Mammary epithelial cell (primary cell): ENCODE measurements around the gene ACOT13.

Experiments used
- EZH2 ChIP-seq: IDR thresholded peaks from 2 replicates; pipeline ENCODE4 v1.6.1; 2012; ENCODE audit warnings: low read length, inconsistent platforms, borderline replicate concordance
- TF ChIP-seq, protein P1 (sequence below), 2 donors: IDR thresholded peaks in 1 of 2; conservative IDR thresholded peaks in 1 of 2; 2 replicates each; pipeline ENCODE4 v1.5.1; 2011 to 2012; ENCODE audit warnings: inconsistent platforms in 2 of 2, low read length in 2 of 2, mild to moderate bottlenecking in 2 of 2, control low read depth in 1 of 2, low read depth in 1 of 2; ENCODE audit not compliant: insufficient read depth in 1 of 2; ENCODE audit errors: extremely low read depth in 1 of 2

DNA sequence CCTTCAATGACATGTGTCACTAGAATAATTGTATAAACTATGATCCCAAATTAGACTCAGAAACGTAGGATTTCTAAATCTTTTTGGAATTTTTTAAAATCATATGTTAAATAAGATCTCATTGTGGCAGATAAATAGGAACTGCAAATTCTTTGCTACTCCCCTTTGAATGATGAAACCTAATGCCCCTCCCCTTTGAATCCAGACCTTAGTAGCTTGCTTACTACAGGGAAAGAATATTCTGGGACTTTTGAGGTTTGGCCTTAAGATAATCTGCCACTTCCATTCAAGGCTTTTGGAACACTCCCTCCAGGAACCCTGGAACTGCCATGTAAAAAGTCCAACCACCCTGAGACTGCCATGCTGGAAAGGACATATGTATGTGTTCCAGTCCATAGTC, 7.3 kb upstream of the ACOT13 start:
- TF ChIP-seq, protein P1, sequence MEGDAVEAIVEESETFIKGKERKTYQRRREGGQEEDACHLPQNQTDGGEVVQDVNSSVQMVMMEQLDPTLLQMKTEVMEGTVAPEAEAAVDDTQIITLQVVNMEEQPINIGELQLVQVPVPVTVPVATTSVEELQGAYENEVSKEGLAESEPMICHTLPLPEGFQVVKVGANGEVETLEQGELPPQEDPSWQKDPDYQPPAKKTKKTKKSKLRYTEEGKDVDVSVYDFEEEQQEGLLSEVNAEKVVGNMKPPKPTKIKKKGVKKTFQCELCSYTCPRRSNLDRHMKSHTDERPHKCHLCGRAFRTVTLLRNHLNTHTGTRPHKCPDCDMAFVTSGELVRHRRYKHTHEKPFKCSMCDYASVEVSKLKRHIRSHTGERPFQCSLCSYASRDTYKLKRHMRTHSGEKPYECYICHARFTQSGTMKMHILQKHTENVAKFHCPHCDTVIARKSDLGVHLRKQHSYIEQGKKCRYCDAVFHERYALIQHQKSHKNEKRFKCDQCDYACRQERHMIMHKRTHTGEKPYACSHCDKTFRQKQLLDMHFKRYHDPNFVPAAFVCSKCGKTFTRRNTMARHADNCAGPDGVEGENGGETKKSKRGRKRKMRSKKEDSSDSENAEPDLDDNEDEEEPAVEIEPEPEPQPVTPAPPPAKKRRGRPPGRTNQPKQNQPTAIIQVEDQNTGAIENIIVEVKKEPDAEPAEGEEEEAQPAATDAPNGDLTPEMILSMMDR (conservative IDR thresholded peaks at IDR 0.05 in 1 of 2, IDR thresholded peaks at IDR 0.05 in 1 of 2; ENCODE audit: extremely low read depth in 1 of 2, insufficient read depth in 1 of 2, low read depth in 1 of 2, low read length in 2 of 2), result no peak
- no peak for TF ChIP-seq EZH2
